HPDE6-E6E7 (cell line): Measurements from ENCODE around the gene CAPG.
"Not testable (repeated sequence)": the region's sequence is repeated elsewhere in the genome, so short reads cannot be mapped to it uniquely, and the experiment has no call there.

ENCODE experiments used
- DNase-seq: peaks from one replicate; pipeline ENCODE4 v3.0.0; 2011; ENCODE audit warnings: missing footprints; ENCODE audit errors: extremely low spot score

The CAPG gene

DNA sequence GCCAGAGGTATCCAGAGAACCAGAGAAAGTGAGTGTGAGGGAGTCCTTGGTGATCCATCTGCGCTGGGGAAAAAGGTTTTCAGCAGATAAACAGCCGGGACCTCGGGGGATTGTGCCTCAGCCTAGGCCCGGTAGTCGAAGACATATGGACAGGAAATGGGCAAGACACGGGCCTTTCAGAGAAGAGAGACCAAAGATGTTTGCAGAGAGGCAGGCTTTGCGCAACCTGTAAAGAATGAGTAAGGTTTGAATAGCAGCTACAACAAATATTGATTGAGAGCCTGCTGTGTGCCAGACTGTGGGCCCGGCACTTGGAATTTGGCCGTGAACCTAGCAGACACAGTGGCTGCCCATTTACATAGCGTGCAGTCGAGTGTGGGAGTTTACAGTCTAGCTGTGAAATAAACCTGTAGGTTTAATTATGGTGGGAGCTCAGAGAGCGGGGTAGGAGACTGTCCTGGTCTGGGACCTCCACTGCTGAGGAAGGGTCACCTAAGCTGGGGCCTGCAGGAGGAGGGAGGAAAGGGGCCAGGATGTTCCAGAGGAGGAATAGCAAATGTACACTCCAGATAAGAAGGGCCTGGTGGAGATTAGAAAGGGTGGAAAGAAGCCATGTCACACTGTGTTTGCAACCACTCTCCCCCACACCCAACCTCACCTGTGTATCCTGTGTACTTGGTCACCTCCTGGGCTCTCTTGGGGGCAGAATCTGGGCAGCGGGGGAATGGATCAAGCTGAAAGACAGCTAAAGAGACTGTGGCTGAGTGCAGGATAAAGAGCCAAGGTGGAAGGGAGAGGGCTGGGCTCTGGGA is 11.3 kb upstream of the CAPG start:
- DNase-seq = no peak

DNA sequence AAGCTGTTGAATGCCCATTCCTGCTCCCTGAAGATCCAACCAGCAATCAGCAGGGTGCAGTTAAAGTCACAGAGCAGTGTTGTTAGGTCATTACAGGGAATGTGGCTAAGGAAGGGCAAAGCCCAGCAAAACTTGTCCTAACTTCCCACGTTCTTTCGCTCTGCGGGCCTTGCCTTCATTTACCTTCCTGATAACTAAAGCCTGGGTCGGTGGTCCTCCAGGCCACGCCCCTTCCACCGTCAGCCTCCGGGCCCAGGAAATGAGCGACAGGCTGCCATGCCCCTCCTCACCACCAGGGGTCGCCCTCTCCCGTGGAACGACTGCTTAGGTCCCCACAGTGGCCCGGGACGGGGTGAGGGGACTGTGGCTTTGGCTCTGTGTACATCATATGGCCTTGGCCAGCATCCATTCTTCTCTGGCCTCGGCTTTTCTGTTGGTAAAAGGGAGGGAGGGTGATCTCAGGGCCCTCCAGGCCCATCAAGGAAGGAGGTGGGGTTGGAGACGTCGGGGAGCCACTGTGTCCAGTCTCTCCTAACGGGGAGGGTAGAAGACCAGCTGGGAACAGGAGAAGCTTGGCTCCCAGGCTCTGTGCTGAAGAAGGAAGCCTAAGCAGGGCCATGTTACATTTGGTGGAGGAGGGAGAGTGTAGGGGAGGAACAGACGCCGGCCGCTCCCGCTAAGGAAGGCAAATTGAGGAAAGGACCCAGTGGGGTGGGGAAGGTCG is 10.5 kb upstream of the CAPG start:
- peak; percentile 76 for DNase-seq

DNA sequence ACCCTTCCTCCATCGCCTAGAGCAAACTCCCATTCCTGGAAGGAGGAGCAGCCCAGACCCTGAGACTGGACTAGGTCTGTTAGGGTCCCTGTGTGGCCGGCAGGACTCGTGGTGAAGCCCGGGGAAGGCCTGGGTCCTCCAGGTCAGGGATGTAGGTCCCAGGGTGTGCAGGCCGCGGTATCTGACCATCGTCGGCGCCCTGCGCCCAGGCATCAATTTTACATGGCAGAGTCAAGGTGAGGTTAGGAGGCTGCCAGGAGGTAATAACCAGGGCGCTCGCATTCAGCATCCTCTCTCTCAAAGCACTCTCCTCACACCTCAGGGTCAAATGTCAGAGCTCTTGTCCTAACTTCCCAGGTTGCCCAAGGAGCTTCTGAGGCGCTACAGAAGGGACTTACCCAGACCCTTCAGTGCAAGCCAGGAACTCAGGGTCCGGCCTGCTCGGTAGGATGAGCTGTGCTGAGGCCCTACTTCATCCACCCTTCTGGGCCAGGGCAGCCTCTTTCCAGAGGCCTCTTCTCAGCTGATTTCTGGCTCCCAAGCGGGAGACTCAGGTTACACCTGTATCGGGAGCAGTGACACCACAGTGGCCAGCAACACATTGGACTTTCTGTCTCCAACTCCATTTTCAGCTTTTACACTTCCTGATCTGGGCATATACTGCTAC is 9.0 kb upstream of the CAPG start:
- DNase-seq = no peak

DNA sequence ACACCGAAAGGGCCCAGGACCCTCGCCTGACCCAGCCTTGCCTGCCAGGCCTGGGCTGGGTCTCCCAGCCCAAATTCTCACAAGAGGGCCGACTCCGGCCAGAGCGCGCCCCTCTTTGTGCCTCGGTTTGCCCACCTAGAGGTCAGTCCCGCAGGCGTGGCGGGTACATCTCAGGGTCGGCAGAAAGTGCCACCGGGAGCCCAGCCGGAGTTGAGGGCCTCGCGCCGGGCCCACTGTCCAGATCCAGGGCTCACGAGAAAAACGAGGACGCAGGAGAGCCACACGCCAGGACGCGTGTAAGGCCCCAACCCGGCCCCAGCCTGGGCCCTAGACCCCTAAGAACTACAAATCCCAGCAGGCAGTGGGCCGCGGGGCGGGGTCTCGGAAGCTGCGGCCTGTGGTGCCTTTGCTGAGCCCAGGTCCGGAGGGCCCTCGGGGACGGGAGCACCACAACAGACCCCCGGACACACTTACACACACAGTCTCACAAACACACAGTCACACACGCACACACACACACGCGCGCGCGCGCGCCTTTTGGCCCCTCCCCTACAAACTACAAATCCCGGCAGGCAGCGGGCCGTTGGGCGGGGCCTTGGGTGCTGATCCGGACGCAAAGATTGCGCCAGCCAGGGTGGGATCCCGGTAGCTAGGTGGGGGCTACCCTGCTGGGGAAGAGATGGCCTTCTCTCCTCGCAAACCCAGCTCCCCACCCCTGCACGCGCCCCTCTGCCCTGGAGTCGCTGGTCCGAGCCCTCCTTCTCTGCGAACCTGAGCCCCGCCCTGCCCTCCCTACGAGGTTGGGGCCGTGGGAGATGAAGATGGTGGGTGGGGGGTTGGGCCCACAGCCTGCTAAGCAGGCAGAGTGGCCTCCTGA is 8.2 kb upstream of the CAPG start, which contains the start of gene SH2D6:
Gene SH2D6, plus strand, starts transcription at position 583 of the 877 bp plus-strand sequence. CDS start 10,752 bp downstream, outside the sequence.
- peak; percentile 80 for DNase-seq

GRCh38 chr2:85415980-85416650 is 5.9 kb upstream of the CAPG start:
- no peak for DNase-seq

DNA sequence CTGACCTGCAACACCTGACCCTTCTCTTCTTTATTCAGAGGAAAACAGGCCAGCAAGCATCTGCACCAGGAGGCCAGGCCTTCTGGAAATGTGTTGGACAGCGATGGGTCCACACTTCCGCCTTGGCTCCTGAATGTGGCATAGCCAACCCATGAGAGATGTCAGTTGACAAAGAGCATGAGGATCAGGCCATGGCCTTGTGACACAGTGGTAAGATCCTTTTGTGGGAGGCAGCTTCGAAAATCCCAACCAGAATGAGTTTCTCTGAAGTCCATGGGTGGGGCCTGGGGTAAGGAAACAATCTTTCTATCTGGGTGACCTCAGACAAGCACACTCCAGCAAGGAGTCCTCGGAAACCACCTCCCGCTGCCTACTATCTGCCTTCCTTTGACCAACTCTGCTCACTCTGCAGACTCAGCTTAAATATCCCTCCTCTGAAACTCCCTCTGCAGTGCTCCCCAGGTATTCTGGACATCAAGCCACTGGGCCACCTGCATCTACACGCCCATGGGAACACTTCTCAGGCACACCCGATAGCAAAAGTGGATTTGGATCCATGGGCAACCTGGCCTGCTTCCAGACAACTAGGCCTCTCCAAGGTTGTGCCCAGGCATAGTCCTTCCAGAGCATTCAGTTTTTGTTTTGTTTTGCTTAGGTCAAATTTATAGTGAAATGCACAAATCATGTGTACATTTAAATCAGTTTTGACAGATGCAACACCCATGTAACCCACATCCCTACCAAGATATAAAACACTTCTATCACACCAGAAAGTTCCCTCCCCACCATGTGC is 4.8 kb upstream of the CAPG start:
- no peak for DNase-seq

- DNase-seq = not testable (repeated sequence)
Observed at GRCh38 chr2:85414421-85414759, 4.2 kb upstream of the CAPG start.

DNA sequence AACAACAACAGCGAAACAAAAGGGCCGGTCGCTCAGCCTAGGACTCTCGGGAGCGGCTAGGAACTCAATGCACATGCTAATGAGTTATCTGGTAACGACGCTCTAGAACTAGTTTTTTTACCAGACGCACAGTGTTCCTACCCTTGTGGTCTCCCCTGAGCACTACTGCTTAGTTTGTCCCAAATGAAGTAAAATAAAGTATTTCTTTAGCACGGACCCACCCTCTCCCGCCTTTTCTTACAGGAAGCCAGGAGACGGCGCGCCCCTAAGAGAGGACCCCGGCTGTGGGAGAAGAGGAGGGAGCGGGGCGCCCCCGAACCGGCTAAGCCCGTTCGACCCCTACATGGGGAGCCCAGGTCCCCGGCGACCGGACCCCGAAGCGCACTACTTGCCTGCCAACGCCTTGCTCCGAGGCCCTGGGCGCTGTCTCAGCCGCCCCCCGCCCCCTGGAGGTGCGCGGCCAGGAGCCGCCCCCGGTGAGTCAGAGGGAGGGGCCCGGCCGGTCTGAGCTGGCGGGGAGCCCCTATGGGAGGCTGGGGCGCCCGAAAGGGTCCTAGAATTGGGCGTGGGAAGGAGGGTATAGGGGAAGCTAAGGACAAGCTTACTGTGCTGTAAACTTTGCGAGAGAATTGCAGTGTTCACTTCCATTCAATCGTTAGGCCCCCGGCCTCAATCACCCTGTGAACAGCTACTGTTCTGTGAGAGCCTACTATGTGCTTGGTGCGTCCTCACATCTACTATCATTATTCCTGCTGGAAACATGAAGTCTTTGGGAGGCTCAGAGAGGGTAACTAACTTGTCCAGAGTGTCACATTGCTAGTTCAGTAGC is 3.6 kb upstream of the CAPG start:
- peak; percentile 67 for DNase-seq

DNA sequence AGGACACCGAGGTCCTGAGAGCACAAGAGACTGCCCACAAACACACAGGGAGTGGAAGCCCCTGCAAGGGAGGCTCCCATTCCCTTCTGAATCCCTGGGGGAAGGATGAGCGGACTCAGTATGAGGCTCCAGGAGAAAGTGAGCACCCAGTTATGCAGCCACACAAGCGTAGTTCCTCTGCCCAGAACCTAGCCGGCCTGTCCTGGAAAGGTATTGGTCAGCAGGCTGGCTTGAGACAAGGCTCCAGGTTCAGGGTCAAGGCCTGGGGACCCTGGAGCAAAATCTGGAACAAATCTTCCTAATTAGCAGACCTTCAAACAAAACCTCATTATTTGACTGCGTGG is 1.2 kb upstream of the CAPG start:
- DNase-seq = no peak

DNA sequence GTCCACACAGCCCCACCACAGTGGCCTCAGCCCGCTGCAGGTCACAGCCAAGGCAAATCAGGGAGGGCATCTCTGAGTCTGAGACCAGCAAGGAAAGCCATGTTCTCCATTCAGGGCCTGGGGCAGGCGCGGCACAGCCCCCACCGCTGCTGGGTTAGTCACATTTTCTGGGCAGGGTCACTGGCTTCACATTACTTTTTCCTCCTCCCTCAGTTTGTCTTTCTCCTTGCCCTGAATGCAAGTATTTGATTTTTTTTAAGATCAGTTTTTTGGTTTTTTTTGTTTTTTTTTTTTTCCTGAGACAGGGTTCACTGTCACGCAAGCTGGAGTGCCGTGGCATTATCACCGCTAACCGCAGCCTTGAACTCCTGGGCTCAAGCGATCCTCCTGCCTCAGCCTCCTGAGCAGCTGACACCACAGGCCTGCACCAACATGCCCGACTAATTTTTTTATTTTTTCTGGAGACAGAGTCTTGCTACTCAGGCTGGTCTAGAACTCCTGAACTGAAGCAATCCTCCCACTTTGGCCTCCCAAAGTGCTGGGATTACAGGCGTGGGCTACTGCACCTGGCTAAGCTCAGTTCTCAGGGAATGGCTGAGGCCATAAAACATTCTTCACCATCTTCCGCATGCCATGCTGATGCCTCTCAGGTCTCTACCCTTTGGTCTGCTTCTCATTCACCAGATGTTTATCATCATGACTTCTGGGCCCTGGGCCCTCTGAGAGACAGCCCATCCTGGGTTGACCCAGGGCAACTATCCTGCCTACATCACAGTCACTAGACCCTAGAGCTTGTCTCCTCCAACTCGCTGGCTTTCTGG is 628 bp upstream of the CAPG start:
- DNase-seq = peak; percentile 63

DNA sequence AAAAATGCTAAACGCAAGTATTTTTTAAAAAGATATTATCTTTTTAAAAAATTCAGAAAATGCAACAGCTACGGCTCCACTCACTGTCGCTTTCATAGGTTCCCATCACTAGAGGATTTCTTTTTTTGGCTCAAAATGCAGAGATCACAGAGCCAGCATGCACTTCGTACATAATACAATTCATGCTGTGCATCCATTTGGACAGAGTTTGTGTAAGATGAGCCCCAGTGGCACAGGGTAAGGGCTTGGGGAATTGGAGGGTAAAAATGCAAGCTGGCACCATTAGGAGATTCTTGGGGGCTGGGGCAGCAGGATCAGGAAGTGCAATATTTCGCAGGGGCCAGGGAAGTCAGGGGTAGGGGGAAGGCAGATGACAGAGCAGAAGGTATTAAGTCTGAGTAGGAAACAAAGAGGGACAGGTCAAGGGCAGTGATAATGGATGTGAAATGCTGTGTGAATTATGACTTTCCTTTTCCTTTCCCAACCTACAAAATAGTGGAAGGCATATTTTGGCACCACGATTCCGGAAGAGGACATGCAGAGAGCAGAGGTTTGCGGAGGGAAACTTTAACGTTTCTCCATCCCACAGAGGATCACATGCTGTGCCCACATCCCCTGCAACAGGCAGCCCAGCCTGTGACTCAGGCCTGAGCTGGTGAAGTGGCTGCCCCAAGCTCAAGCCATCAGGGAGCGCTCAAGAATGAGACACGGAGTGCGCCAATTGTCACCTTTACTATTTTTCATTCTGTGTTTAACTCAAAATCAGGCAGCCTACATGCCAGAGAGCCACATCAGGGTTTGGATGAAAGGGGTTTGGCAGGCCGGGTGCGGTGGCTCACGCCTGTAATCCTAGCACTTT is 4.7 kb downstream of the CAPG start:
- no peak for DNase-seq

GRCh38 chr2:85401844-85402243 is 8.3 kb downstream of the CAPG start:
- no peak for DNase-seq

- no peak for DNase-seq
Observed at GRCh38 chr2:85401464-85401805, 8.7 kb downstream of the CAPG start.

- DNase-seq = no peak
Observed at GRCh38 chr2:85400541-85401463, 9.4 kb downstream of the CAPG start.

DNA sequence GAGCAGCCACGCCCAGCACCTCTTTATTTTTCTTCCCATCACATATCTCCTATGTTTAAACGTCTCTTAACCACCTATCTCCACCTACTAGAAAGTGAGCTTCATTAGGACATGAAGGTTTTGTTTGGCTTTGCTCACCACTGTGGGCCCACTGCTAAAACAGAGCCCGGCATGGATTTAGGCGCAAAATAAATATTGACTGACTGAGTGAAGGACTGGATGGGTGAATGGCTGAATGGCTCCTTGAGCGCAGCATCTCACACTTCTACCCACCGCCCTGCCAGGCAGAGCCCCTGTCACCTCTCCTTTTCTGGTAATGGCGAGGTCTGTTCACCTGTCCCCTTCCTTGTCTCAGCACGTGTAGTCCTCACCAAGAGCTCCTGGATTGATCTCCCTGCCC is 10.1 kb downstream of the CAPG start:
- DNase-seq = no peak

DNA sequence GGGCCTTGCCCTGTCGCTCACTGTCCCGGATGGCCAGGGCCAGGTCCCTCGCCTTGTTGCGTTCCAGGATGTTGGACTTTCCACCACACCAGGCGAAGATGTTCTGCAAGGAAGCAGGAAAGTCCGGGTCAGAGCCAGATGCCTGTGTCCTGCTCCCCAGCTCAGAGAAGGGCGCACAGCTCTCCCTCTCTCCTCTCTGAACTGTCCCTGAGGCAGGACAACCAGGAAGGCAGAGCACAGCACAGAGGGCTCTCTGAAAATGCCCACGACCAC is 11.0 kb downstream of the CAPG start:
- DNase-seq = no peak
